DMS114 treated with DMSO at 0.1 percent for 48 hours (cell line): ENCODE measurements around the gene KRTAP22-1.

Source experiments
- DNase-seq: peaks from one replicate; lab custom pipeline; 2025; ENCODE audit not compliant: unreplicated experiment; lab: John Stamatoyannopoulos, UW

The KRTAP22-1 gene

DNA sequence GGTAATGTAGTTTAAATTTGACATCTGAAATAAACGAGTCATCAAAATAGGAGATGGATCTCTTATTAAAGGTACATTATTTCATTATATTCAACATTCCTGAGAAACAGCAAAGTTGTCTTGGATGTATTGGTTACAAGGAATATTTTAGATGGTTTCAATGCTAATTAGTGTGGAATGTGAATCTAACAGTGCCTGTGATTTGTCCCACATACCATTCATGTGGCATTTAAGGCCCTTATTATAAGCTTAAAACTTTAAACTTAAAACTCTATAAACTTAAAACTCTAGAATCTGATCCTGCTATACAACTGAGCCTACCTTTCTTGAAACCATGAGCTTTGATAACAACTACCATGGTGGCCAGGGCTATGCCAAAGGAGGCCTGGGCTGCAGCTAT lies at the start of gene KRTAP22-1:
Gene KRTAP22-1, plus strand, starts transcription at position 301 of the 400 bp plus-strand sequence.
- no peak for DNase-seq

DNA sequence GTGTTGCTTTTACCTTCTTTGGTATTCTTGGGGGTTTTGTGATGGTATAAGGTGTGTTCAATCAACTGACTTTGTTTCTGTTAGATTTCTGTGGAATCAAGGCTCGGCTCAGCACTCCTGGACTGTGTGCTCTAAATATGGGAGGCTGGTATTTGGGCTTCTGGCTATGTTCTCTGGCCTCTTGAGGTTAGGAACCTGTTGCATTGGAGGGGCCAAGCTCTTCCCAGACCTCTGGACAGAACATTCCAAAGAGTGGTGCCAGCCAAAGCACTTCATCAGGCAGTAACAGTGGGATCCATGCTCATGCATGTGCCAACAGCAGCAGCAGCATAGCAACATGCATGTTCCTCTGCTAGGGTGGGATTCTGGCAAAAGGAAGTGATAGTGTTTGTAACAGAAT lies 48.1 kb upstream of the KRTAP22-1 start:
- no peak for DNase-seq

DNA sequence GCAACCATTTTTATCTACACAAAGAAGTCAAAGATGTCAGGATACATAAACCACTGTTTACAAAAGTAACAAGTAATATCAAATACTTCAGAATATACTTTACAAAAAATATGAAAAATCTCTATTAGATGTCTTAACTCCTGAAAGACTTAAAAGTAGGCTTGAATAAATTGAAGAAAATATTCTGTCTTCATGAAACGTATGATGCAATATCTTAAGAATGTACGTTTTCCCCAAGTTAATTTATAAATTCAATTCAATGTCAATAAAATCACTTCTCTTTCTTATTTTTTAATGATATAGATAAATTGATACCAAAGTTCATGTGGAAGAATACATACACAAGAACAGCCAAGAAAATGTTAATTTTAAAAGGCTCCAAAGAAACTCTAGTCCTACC lies 45.8 kb upstream of the KRTAP22-1 start:
- no peak for DNase-seq

DNA sequence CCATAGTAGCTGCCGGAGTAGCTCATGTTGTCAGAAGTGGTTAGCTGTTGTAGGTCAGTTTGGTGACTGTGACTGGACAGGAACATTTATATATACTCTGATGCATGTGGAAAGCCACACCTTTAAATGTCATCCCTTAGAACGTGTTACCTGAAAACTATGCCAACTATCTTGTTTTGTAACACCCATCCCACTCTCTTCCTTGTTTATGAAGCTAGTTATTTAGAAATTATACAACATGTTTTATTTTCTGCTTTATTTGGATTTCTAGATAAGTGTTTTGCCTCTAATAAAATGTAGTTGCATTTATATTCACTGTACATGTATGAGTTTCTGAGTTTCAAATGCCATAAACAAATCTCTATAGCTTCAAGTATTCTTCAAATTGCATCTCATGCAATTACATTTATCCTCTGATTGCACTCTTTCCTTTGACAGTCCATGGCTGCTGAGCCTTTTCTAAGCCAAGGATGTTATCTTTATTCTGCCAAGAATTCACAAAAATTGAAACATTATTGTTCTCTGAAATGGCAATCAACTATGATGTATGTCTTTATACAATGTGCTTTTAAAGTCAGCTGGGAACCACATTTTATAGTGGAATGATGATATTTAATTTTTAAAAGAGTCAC lies 39.5 kb upstream of the KRTAP22-1 start, which contains the start of gene KRTAP19-7:
Gene KRTAP19-7, minus strand, starts transcription at position 51 of the 632 bp plus-strand sequence. Its CDS starts 25 bp downstream, at position 26.
- no peak for DNase-seq

DNA sequence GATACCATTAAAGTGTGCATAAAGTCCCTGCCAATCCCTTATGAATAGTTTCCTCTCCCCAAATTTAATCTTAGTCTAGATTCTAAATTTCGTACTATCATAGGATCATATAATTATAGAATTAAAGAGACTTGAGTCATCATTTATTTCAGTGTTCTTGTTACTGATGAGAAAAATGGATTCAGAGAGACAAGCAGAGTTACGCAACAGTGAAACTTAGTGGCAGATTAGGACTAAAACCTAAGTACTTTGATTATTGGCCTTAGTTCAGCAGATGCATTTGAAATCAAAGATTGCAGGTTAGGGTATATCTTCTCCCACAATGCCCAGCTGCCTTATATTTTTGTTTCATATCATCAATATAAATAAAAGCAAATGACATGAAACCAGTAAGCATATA lies 38.9 kb upstream of the KRTAP22-1 start:
- DNase-seq, result no peak

DNA sequence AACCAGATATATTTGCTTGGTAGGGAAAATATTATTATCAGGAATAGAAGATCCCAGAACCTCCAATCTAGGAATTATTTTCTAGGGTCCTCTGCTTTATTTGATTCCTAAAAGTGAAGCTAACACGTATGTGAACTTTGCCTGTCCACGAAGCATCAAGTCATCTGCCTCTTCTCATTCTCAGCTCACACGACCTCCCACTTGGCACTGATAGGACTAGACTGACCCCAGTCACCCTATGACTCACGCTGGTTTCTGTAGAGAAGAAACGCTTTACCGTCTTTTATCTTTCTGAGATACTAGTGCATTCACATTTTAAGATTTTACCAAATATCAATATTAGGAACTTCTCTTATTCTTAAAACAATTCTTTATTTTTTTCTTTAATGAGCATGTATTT lies 37.8 kb upstream of the KRTAP22-1 start:
- DNase-seq, result no peak

DNA sequence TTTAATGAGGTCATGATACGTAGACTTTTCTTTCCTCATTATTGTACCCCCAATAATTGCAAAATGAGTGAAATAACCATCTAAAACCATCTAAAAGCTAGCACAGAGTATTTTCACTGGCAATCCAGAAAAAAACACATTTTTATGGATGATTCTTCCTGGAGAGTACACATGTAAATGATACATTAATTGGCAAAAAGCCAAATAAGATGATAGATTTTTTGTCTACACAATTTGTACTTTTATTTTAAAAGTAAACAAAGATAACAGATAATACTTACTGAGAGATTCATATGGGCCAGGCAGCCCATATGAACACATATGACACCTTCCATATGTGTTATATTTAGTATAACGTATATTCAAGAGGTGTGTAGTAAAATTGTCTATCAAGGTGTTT lies 37.3 kb upstream of the KRTAP22-1 start:
- DNase-seq, result no peak

DNA sequence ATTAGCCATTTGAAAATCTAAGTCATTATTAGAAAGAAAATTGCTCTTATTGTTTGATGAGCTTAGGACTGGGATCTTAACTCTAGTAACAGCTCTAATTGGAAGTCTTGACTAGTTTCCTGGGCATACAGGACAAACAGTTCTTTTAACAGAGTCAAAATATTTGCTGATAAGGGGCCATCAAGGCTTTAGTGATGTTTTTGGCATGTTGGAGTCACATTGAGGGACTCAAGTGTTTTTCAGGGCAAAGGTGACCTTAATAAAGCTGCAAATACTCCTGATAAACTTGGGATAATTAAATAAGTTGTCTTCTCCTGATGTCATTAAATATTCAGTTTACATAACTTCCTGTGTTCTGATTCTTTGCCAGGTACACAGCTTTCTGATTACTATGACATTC lies 33.3 kb upstream of the KRTAP22-1 start:
- DNase-seq, result no peak

DNA sequence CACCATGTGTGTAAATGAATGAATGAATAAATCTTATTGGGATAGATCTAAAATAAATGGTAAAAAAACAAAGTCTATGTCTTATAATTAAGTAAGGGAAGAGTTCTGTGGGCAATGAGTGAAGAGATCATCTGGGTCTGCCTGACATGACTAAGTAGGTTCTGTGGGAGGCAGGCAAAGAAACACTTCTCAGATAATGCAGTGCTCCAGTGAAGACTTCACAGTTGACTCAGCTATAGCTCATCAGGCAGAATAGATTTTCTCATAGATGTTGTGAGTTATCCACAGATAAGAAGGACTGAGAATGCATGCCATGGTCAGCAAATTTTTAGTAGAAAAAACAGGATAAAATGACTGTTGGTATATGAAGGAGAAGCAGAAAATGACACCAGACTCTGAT lies 23.1 kb upstream of the KRTAP22-1 start:
- no peak for DNase-seq

DNA sequence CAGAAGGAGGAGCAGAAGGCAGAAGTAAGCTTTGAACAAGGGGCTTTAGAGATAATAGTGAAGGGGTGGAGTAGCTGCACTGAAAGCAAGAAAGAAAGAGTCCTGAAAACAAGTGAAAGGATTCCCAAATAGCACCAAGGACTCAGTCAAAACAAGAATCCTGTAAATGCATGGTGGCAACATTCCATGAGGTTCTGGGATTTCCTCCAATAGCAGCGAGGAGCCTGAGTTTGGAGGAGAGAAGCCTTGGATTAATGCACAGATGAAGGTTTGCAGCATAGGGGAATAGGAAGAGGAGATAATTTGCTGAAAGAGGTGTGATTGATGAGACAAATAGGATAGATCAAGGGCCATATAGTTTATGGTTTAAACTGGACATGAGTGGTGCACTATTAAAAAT lies 21.5 kb upstream of the KRTAP22-1 start:
- no peak for DNase-seq

DNA sequence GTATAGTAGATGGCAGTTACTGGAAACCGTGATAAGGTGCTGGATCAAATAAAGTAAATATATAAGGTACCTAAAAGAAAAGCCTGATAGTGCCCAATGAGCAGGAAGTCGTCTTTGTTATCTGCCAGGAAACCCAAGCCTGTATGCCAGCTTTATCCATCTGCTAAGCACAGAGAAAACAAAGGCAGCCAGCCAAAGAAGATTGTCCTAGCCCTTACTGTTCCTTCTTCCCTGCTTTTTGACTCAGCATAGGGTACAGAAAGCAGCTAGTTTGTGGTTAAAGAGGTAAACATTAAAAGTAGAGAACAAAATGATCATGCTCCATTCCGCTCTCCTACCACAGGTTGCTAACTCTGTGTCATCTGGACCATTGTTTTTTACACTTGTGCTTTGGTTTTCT lies 20.8 kb upstream of the KRTAP22-1 start:
- no peak for DNase-seq

DNA sequence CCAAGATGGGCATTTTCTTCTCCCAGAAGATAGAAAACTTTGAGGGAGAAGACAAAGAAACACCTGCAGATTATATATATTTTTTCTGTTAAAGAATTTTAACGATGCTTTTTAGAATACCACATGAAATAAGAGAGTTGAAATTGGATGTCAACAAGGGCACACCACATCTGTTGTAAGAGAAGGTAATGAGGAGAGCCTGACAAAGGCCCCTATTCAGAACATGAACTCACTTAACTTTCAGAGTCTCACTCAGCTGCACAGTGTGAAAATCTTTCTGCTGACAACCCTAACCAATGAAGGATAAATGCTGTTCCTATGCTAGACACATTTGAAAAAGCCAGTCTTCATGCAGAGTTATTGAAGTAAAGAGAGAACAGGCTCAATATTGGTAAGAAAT lies 18.0 kb upstream of the KRTAP22-1 start:
- no peak for DNase-seq

DNA sequence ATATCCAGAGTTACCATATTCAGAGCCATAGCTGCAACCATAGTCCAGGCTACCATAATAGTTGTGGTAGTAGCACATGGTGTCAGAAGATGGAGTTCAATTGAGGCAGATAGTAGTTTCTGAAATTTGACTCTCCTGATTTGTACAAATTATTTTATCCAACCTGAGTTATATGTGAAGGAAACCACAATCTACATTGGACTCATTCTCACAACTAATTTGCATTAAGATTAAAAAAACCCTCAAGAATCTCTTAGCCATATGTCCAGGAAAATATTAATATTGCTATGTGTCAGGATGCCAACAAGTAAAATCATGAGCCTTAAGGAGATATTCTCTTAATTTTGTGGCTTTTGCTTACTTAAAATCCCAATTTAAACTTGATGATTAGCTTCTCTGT lies 10.6 kb upstream of the KRTAP22-1 start, which contains the start of gene KRTAP22-2:
Gene KRTAP22-2, minus strand, starts transcription at position 101 of the 400 bp plus-strand sequence.
- DNase-seq, result no peak

DNA sequence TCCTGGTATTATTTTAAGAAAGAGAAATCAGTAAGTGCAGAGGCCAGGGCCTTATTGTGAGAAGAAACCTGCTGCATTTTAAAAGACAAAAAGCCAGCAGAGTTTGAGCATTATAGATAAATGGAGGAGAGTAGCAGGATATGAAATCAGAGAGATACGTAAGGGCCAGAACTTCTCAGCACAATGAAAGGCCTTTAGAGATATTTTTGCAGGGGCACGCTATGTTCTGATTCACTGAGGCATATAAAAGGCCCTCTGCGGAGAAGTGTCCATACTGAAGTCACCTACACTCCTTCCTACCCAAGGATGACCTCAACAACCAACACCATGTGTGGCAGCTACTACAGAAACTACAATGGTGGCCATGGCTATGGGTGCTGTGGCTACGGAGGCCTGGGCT lies 8.7 kb upstream of the KRTAP22-1 start, which contains the start of gene KRTAP6-3:
Gene KRTAP6-3, plus strand, starts transcription at position 301 of the 400 bp plus-strand sequence. Its CDS starts 6 bp downstream, at position 307.
- DNase-seq, result no peak

DNA sequence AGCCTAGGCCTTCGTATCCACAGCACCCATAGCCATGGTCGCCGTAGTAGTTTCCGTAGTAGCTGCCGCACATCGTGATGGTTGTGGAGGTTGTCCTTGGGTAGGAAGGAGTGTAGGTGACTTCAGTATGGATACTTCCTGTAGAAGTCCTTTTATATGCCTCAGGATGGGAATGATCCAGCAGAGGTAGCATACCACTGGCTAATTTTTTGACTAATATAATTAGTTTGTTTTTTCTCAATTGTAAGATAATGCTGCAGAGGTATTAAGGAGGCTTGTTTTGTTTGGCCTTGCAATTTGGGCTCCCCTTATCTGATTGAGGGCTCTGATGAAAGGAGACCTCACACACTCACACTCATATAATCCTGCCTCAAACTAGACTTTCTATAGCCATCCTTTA lies 2.1 kb upstream of the KRTAP22-1 start, which contains the start of gene KRTAP6-2:
Gene KRTAP6-2, minus strand, starts transcription at position 101 of the 400 bp plus-strand sequence. Its CDS starts 28 bp downstream, at position 73.
- DNase-seq, result no peak

DNA sequence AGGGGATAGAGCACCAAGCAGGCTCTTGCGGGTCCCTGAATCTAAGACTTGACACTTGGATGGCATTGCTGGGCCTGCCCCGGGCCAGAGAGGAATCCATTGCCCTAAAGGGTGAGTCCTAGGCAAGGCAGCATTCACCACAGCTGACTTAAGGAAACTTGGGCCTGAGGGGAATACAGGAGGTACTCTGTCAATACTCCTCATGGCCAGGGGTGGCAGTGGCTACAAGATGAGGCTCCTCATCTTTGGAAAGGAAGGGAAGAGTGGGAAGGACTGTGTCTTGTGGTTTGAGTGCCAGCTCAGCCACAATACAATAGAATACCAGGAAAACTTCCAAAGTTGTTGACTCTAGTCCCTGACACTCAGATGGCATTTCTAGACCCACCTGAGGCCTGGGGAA lies 5.1 kb downstream of the KRTAP22-1 start:
- no peak for DNase-seq

DNA sequence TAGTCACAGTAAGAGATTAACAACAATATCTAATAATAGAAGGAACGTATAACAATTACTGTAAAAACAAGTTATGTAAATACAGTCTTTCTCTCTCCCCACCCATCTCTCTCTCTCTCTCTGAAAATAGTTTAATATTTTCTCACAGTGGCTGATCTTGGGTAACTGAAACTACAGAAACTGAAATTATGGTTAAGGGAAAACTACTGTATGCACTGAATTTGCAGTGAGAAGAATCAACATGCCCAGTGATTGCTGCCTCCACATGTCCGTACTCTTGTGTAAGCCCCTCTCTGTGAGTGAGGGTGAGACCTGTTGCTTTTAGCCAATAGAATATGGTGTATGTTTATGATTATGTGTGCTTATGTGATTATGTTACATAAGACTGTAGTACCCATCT lies 11.2 kb downstream of the KRTAP22-1 start:
- no peak for DNase-seq

DNA sequence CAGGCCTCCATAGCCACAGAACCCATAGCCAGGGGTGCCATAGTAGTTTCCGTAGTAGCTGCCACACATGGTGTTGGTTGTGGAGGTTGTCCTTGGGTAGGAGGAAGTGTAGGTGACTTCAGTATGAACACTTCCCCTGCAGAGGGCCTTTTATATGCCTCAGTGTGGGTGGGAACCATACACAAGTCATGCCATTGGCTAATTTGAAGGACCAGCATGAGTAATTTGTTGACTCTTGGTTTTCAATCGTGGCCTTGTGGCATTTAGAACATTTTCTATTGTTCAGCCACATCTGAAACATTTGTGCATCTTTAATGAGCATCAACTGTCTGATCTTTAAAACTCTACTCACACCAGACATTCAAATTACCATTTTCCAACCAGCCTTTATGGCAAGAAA lies 12.9 kb downstream of the KRTAP22-1 start, which contains the start of gene KRTAP6-1:
Gene KRTAP6-1, minus strand, starts transcription at position 95 of the 400 bp plus-strand sequence. Its CDS starts 26 bp downstream, at position 69.
- no peak for DNase-seq

DNA sequence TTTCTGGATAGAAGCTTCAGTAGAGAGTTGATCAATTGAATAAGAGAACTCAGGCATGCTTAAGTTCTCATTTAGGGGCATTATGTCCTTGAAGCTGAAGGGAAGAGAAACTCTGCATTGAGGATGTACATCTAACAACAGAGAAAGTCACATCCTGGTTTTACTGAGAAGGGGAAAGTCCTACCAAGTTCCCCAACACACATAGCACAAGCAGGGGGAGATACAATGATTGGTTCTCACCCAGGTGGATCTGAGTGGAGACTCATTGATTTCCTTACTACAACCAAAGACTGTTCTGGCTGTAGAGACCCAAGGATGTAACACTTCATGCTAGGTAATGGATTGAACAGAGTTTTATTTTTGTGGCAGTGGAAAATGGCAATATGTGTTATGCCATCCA lies 14.3 kb downstream of the KRTAP22-1 start:
- no peak for DNase-seq

DNA sequence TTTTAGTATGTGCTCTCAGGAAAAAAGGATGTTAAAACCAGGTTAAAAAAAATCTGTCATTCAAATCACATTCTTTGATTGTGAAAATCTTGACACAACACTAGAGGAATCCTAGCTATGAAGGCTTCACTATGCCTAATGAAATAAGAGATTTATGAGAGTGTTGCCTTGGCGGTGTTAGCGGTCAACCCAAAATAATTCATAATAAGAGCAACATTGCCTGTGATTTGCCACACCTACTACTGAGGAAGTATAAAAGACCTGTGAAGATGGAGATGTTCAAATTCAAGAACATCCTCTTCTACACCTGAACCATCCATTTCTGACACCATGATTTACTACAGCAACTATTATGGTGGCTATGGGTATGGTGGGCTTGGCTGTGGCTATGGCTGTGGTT lies 15.2 kb downstream of the KRTAP22-1 start, which contains the start of gene KRTAP20-1:
Gene KRTAP20-1, plus strand, starts transcription at position 301 of the 400 bp plus-strand sequence. Its CDS starts 30 bp downstream, at position 331.
- no peak for DNase-seq

DNA sequence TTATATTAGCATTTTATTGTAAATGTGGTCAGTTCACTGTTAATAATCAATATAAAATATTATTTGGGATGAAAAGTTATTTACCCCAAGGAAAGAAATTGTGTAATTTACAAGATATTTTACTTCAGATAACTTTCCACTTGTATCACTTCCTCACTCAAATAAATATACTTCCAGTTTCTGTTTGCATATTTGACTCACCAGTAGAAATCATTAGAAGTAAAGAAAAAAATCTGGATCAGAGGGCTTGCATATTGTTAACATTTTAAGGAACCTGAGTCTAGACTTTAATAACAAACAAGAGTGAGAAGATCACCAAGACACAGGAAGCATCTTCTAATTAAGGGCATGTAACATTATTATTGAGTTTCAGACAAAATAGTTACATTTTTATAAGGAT lies 19.2 kb downstream of the KRTAP22-1 start:
- no peak for DNase-seq

DNA sequence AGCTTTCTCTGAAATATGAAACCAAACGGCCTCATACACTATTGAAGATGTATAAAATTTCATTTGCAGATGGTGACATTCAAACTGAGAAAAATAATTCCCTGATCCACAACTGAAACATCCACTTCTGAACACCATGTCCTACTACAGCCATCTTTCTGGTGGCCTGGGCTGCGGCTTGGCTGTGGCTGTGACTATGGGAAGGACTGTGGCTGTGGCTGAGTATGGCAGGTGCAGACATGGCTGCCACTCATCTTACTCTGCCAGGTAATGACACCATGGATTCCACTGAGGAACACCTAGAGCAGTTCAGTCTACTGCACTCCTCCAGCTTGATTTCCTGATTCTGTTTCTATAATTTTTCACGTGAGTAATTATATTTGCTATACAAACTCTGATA lies 19.6 kb downstream of the KRTAP22-1 start, which contains the start of gene KRTAP20-4:
Gene KRTAP20-4, plus strand, starts transcription at position 106 of the 400 bp plus-strand sequence.
- no peak for DNase-seq

DNA sequence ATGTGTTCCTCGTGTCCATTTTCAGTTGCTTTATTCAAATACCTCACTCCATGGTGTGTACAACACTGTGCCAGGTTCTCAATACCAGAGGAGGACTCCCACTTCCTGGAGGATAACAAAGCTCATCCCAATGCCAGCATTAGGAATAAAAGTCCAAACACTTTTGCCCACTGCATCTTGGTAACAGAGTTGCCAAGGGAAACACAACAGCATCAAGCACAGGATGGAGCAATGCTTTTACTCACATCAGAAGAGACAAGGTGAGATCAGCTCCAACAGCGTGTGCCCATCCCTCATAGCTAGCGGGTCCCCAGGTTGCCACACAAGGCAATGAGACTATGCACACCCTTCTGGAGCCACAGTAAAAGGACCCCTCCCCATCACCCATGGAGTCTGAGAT lies 22.5 kb downstream of the KRTAP22-1 start:
- no peak for DNase-seq
